Astrocyte of the hippocampus (primary cell): ENCODE measurements around the gene WRNIP1.
A peak's percentile ranks its signal among the peaks of the same experiment; 100 is the strongest.

Experiments
- DNase-seq: peaks from one replicate; pipeline ENCODE4 v3.0.0; 2011; ENCODE audit warnings: low read depth, low spot score

Gene WRNIP1

DNA sequence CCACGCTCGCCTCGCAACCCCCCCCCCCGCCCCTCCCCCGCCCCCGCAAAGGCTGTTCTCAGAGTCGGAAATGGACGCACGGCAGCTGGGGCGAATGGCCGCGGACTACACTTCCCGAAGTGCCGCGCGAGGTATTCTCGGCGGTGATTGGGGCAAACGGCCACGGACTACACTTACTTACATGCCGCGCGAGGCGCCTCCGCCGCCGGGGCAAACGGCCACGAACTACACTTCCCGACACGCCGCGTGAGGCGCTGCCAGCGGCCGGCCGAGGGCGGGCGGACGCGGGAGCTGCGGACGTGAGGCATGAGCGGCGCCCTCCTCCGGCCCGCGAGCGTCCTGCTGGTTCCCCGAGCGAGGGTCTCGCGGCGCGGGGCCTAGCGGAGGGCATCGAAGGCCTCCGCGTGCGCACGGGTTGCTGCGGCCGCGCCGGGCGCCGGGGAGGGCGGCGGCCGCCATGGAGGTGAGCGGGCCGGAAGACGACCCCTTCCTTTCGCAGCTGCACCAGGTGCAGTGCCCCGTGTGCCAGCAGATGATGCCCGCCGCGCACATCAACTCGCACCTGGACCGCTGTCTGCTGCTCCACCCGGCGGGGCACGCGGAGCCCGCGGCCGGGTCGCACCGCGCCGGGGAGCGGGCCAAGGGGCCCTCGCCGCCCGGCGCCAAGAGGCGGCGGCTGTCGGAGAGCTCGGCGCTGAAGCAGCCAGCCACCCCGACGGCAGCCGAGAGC lies at the start of gene WRNIP1:
TSS of gene WRNIP1 (plus strand) at position 228 of the 730 bp plus-strand sequence. CDS start at position 458, 230 bp downstream.
- peak; percentile 100 for DNase-seq

DNA sequence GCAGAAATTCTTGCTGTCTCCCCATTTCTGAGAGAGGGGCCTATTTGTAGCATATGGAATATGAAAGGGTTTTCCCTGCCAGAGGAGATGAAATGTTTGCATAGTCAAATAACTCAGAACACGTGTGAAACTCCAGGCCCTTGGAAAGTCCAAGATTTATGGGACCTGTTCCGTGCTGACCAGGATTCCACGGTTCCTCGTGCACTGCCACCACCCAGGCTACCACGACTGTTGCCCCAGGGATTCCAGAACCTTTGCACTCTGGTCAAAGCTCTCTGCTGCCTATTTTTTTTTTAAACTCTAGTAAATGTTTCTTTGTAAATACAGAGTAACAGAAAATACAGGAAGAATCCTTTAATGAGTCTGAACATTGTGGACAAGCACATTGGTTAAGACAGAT lies 49.5 kb upstream of the WRNIP1 start:
- no peak for DNase-seq

DNA sequence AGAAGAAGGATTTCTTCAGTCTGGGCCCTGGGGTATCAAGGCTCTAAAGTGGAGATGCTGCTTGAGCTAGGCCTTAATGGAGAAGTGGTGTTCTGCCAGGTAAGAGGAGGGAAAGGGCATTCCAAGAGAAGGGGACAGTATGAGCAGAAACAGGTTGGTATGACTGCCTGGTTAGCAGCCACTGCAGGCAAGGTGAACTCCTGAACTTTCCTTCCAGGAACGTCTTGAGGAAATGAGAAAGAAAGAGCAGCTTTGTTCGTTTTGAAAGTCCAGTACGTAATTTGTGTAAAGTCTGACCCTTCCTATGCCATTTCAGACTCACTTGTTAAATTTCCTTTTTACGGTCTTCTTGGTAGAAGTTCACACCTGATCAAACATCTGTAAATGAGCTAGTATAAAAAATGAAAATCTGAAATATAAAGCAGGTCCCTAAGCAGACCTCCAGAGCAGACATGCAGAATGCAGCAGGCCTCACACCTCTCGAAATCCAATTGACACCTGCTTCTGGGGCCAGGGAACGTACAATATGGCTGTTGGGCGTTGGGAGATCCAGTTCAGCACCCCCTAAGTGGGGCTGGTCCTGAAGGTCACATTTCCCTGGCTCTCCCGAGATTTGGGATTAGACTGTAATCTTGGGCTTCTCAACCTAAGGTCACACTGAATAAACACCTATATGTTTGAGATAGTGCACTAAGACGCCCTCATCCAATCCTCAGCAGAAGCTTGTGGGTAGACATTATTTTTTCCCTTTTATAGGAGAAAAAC lies 48.1 kb upstream of the WRNIP1 start:
- no peak for DNase-seq

DNA sequence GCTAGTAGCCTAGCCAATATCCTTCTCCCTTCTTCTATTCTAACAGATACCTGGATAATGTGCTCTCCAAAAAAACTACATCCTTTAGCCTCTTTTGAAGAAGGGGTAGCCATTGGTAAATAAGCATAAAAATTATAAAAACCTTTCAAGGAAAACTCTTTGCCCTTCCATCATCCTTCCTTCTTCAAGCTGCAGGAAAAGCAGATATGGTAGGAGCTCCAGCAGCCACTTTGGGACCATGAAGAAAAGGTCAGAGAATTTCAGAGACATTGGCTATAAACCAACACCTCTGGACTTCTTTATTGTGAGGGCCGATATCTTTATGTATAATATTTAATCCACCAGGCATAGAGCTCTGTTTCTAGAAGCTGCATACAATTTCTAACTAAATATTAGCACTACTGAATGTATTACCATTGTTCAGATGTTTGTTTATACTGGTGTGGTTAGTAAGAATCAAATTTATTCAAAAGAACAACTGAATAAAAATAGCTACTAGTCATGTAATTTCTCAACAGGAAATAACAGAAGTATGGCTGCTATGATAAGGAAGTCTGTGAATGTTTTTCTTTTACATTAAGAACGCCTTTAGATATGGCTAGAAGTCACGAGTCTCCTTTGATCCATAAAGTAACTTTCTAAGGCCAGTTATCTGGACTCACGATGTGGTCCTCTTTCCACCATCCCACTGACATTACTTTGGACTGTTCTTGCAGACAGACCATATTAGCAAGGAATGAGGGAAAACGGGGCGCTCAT lies 46.7 kb upstream of the WRNIP1 start:
- no peak for DNase-seq

DNA sequence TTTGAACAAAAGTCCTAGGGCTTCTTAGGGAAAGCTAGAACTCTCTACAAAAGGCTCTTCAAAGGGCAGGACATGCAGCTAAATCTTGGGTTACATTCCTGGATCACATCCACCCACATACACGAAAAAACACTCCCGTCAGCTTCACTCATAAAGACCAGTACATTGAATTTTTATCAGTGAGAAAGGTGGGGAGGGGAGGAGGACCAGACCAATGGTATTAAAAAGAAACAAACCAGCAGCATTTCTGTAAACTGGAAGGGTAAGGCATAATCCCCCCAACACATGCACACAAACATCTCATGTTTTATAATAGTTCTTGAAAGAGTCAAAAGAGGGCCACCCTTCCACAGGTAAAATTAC lies 46.1 kb upstream of the WRNIP1 start:
- DNase-seq: no peak

DNA sequence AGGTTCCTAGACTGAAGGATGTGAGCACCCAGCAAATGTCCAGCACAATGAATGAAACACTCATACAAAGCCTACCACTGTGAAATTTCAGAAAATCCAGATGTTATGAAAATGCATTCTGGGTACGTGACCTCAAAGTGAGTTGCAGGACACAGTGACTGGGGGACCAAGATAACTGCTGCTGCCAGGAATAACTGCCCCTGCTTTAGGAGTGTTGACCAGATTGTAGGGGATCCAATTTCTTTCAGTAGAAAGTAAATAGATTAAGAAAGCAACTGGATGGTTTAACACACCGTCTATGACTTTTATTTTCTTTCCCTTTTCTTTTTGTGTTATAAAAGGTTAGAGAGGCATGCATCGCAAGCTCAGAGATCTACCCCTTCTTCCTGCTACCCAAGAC lies 44.0 kb upstream of the WRNIP1 start:
- DNase-seq: no peak

DNA sequence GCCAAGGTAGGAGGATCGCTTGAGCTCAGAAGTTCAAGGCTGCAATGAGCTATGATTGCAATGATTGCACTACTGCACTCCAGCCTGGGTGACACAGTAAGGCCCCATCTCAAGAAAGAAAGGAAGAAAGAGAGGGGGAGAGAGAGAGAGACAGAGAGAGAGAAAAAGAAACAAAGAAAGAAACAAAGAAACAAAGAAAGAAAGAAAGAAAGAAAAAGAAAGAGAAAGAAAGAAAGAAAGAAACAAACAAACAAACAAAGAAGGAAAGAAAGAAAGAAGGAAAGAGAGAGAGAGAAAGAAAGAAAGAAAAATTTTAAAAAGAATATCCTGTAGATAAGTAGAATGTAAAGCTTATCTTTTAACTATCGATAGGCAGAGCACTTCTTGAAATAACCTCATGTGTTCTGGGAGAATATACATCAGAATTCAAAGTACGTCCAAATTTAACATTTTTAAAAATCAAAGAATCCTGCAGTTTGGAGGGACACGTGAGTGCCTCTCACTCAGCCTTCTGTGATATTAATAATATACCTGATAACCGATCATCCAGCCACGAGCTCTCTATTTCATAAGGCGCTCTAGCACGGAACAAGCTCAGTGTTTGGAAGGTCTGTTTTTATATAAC lies 39.7 kb upstream of the WRNIP1 start:
- no peak for DNase-seq

DNA sequence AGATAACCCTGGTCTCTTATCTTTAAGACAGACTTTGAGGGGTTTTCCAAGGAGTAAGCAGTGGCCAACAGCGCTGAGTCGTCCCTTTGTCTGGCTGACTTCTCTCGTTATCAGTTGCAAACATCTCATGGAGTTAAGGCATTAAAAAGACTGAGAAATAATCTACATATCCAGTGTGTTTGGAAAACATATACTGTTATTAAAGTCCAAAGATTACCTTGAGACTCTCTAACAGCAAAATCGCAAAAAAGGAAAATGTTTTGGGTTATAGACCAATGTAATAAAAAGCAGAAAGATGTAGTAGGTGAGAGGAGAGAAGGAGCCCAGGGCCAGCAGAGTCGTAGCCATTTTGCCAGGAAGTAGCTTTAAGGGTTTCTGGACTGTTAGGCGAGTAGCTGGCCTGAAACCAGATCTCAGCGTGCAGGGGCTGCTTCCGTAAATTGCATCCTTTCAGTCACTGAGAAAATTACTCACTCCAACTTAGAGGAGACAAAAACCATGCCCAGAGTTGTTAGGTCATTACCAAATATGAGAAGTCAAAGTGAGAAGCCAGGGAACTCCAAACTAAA lies 39.1 kb upstream of the WRNIP1 start:
- peak; percentile 65 for DNase-seq

DNA sequence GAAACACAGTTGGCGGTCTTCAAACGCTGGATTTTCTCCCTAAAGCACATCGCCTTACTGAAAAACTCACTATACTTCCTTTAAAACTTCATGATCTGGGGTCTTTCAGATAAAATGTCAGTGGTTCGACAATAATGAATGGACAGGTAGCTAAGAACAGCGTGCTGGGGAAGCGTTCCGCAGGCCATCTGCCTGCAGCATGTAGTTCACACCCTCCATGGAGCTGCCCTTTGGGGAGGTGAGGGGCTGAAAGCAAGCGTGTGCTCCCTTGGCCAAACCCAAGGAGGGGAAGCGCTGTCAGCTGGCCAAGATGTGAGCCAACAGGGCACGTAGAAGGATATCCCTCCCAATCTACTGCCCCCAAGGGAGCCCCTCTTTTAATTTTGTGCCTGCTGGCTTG lies 35.3 kb upstream of the WRNIP1 start:
- DNase-seq: no peak

DNA sequence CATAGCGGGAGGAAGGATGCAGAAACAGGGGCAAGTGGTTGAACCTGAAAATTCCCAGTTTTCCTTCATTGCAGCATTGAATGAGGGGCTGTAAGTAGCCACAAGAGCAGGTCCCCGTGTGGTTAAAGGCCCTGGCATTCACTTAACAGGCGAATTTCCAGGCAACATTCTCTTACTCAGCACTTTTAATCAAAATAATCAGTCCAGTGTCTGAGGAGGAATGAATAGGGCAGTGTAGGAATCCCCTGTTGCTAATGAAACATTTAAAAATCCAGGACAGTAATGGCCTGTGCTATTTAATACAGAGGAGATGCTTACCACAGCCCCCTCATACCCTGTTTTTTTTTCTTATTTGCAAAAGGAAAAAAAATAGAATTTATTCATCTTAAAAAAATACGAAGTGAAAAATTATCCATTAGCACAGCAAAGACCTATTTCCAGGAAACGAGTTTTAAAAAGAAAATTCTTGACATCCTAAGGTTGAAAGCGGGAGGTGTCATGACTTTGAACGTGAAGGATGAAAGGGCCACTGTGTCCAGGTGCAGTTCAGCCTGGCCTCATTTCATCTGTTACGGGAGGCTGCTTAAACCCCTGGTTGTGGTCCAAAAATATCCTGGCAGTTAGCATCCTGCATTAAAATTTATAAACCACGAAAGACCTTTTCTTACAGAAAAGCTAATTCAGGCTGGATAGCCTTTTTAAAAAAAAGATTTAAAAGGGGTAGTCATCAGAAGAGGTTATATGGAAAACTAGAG lies 34.7 kb upstream of the WRNIP1 start:
- no peak for DNase-seq

DNA sequence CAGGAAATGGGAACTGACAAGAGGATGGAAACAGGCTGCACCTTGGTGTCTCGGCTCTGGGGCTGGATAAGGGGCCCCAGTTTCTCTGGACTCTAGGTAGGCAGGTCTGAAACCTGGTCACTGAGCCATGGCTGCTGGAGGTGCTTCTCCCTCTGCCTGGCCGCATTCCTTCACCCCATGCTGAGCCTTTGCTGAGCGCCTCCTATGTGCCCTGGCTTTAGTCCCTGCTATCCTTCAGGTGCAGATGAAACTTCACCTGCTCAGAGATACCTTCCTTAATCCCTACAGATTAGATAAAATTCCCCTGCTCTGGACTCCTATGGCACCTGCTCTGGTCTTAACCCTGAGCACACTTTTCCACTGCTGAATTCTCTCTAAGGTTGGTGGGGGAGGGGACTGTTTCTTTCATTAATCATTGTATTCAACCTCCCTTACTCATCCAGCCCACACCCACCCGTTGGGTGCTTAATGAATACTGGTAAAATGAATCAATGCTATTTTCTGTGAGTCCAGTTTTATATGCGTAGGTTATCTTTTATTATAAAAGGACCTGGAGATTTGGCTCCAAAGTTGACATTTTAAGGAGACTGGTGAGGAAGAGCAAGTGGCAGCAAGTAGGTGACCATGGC lies 33.8 kb upstream of the WRNIP1 start:
- peak; percentile 33 for DNase-seq

DNA sequence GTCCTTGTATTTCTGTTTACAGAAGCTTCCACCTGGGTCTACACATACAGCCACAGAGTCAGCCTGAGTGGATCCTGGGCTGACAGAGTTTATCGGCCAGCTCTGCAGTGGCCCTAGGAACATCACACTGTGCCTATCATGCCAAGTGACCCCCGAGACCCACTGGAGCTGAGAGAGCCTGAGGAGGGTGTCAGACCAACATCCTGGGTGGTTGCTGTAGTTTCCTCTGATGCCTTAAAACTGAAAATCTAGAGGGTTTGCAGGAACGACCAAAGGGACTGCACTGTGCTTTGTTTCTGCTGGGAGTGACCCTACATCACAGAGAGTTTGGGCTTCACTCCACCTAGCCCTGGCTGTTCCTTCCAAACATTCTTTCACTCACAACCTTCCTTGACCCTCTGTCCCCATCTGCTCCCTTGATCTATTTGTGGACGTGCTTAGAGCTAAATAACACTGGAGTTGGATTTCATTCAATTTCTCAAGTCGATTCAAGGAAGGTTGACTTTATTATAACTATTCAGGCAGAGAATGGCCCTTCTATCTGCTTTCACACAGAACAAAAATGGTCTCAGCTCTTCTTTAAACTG lies 32.6 kb upstream of the WRNIP1 start:
- no peak for DNase-seq

DNA sequence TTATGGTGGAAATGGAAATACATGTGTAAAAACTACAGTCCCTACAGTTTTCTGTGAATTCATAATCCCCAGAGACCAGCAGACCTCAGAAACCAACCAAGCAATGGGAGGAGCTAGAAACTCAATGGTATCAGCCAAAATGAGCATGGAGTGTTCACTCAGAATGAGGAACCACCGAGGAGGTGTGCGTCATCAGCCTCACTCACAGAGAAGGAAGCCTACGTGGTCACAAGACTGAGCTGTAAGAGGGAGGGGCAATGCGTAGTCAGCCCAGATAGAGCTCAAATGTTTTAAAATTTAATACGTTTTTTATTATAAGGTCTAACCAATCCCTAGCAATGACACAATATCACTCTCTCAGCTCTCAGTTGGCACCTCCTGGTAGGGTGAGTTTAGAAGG lies 31.9 kb upstream of the WRNIP1 start:
- DNase-seq: no peak

DNA sequence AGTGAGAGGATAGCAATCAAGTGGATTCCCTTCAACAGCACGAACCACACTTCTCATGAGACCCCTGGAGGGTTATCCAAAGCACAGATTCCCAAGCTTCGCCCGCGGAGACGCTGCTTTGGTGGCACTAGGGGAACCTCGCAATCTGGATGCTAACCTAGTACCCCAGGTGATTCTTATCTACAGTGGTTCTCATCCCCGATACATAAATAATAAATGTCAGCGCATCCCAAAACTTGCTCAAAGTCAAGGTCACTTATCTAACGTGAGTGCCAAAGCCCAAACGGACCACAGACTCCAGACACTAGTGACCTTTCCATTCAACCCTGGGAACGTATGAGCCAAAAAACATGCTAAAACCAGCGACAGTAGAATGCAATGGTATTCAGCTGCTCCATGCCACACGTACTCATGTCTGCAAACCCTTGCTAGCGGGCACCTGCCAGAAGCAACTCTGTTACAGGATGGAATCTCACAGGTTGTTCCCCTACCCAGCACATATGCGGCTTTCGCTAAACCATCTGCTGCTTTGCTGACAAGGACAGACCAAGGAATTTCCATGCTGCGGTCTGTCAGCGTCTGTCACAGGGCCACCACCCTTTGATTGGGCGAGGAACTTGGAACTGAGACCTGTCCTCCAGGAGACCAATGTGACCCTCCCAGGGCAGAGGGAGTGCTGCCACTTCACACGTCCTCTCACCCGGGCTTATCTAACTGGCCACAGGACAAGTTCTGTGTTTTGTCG lies 31.3 kb upstream of the WRNIP1 start:
- no peak for DNase-seq

DNA sequence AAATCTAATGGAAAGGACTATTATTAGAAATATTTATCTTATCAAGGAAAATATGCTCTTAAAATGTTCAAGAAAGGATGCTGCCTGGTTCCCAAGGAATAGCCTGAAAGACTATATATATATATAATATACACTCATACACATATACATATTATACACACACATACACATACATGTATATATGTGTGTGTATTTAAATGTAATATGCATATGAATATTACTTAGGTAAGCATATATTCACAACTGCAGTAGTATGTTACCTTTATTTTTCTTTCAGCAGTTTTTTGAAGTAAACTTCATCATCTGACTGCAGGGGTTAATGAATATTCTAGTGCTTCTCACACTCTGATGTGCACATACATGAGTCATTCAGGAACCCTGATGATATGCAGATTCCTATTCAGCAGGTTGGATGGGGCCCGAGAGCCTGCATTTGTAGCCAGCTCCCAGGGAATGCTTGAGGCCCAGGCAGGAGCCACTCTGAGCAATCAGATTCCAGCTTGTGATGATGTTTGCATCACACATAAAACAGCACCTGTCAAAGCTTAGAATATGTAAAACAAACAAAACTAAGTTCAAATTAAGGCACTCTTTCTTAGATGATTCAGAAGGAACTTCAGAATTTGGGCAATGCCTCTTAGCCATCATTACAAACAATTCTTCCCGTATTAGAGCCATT lies 30.6 kb upstream of the WRNIP1 start:
- peak; percentile 45 for DNase-seq

DNA sequence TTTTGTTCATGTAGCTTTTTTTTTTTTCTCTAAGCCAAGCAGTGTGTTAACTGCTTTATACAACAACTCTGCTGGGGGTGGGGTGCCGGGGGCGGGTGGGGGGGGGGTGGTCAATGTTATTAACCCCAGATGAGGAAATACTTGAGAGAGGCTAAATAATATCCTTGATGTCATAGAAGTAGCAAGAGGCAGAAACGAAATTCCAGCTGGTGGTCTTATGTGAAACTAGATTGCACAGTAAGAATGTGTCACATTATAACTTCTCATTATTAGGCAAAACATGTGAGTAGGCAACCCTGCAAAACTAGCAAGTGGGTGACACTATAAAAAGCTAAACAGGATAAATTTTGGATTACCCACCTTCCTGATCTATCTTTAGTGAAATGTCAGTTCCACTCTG lies 27.3 kb upstream of the WRNIP1 start:
- DNase-seq: no peak

DNA sequence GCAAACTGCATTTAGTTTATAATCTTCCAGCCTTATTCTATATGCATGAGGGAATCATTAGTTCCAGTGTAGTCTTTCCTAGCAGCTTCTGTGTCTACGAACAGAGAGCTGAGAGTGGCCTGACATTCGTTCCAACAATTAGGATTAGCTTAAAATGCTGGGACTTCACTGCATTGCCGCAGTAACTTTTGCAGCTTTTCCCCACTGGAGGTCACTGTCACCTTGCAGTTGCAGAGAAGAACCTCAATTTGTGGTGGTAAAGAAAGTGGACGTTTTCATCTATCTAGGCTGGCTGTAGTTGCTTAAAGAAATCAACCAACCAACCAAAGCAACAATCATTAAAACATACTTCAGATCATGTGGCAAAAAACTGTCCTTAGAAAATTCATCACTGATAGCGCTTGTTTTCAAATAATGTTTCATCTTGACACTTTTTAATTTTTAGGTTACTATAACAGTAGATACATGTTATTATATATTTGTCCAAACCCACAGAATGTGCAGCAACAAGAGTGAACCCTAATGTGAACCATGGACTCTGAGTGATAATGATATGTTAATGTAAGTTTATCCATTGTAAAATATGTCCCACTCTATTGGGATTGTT lies 26.7 kb upstream of the WRNIP1 start:
- DNase-seq: peak; percentile 80

DNA sequence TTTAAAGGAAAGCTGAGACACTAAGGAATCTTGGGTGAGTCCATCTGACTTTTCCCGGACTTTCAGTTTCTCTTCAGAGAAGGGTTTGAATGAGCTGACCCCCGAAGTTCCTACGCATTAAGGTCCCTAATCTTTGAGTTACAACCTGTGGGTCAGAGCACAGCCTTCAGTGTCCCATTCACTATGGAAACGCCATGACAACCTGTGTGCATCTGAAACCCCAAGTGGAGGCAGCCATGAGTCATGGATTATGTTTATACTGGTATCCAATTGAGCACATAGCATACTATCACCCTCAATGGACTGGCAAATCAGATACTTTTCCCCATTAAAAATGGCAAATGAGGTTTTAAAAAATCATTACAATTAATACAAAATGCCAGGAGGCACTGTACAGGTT lies 25.9 kb upstream of the WRNIP1 start:
- peak; percentile 70 for DNase-seq
